Endothelial cell of umbilical vein (primary cell): ENCODE measurements around the gene ALK. TPM values are rescaled to one million over a fixed set of nuclear protein-coding genes. Genes with fewer than 3 reads are reported as not detected.

ENCODE experiments used
- BruUV-seq: library from RNA; stranded (reverse); fragments of 400-500 nt; replicated peaks from 2 replicates; lab custom pipeline; 2021; lab: Mats Ljungman, UMichigan
- CTCF ChIA-PET: fragments of 300-600, 350-600 bp; sonication (Branson Sonifier 250); formaldehyde crosslinking; loops from one replicate; lab custom pipeline; 2021; ENCODE audit warnings: antibody characterized with exemption, inconsistent platforms; lab: Charles Lee
- POLR2A ChIA-PET: fragments of 300-600, 350-600 bp; sonication (Branson Sonifier 250); formaldehyde crosslinking; loops from one replicate; lab custom pipeline; 2021; ENCODE audit warnings: antibody characterized with exemption, inconsistent platforms; lab: Charles Lee
- DNase-seq: peaks from one replicate; pipeline ENCODE4 v3.0.0-alpha.2; 2011; ENCODE audit warnings: low read depth, low spot score
- FAIRE-seq: peaks from 2 replicates; lab custom pipeline; 2011; peaks lifted over from hg19 to GRCh38; lab: Jason Lieb, UNC
- H2AFZ ChIP-seq: 2 replicates; pipeline ENCODE4 v1.6.0; 2012; ENCODE audit warnings: low read depth, low read length, control low read depth, inconsistent platforms
- H3K27ac ChIP-seq: 2 replicates; pipeline ENCODE4 v1.5.1; 2011; ENCODE audit warnings: low read depth, mild to moderate bottlenecking, control low read depth, low read length, moderate library complexity; ENCODE audit not compliant: insufficient read depth
- H3K27me3 ChIP-seq, 2 experiments: 2 replicates each; pipeline versions ENCODE4 v1.6.0 to v1.6.1; 2011; ENCODE audit warnings: low read length in 2 of 2, mixed read lengths in 1 of 2; ENCODE audit not compliant: control insufficient read depth in 2 of 2, insufficient read depth in 2 of 2
- H3K36me3 ChIP-seq, 2 experiments: 2 replicates in 1 of 2; 3 replicates in 1 of 2; pipeline ENCODE4 v1.5.1; 2011; ENCODE audit warnings: low read length in 2 of 2, mild to moderate bottlenecking in 1 of 2, moderate library complexity in 1 of 2; ENCODE audit not compliant: control insufficient read depth in 2 of 2, insufficient read depth in 2 of 2; ENCODE audit errors: extremely low read depth in 1 of 2
- H3K4me1 ChIP-seq: 3 replicates; pipeline ENCODE4 v1.5.1; 2011; ENCODE audit warnings: mild to moderate bottlenecking, low read length; ENCODE audit not compliant: control insufficient read depth, insufficient read depth; ENCODE audit errors: extremely low read depth
- H3K4me2 ChIP-seq: 2 replicates; pipeline ENCODE4 v1.6.1; 2011; ENCODE audit warnings: low read length, control low read depth, mixed read lengths; ENCODE audit not compliant: insufficient read depth
- H3K4me3 ChIP-seq, 3 experiments: fragments of 200-600 bp in 1 of 3; sonication (generic), shearing (Covaris generic) in 1 of 3; replicated peaks in 1 of 3; 2 replicates each; pipeline ENCODE4 v1.5.1; 2011 to 2016; ENCODE audit warnings: control low read depth in 3 of 3, low read length in 3 of 3, mild to moderate bottlenecking in 2 of 3, inconsistent platforms in 1 of 3, low read depth in 1 of 3, moderate library complexity in 1 of 3; ENCODE audit not compliant: insufficient read depth in 1 of 3
- H3K79me2 ChIP-seq: 2 replicates; pipeline ENCODE4 v1.6.0; 2012; ENCODE audit warnings: low read length, inconsistent platforms; ENCODE audit not compliant: control insufficient read depth, insufficient read depth
- H3K9ac ChIP-seq: replicated peaks from 2 replicates; pipeline ENCODE3; 2011; ENCODE audit warnings: low read length, control low read depth; ENCODE audit not compliant: insufficient read depth; ENCODE audit errors: extremely low read depth
- H3K9me1 ChIP-seq: replicated peaks from 3 replicates; pipeline ENCODE4 v1.6.0; 2011; ENCODE audit warnings: mild to moderate bottlenecking, low read length; ENCODE audit not compliant: control insufficient read depth, insufficient read depth; ENCODE audit errors: extremely low read depth
- H3K9me3 ChIP-seq: replicated peaks from 2 replicates; pipeline ENCODE4 v1.5.1; 2012; ENCODE audit warnings: low read length, inconsistent platforms; ENCODE audit not compliant: control insufficient read depth, insufficient read depth
- H4K20me1 ChIP-seq: replicated peaks from 2 replicates; pipeline ENCODE3; 2011; ENCODE audit warnings: mild to moderate bottlenecking, low read length; ENCODE audit not compliant: control insufficient read depth, insufficient read depth; ENCODE audit errors: extremely low read depth
- CTCF ChIP-seq, 2 donors: IDR thresholded peaks; 1 replicate in 1 of 2; 2 replicates in 1 of 2; pipeline ENCODE4 v1.5.1; 2011; ENCODE audit warnings: low read length in 2 of 2, mild to moderate bottlenecking in 2 of 2, moderate library complexity in 2 of 2, control low read depth in 1 of 2, inconsistent platforms in 1 of 2, low read depth in 1 of 2; ENCODE audit not compliant: insufficient read depth in 1 of 2; ENCODE audit errors: extremely low read depth in 1 of 2
- EZH2 ChIP-seq: IDR thresholded peaks from 2 replicates; pipeline ENCODE4 v1.6.1; 2012; ENCODE audit warnings: borderline replicate concordance, low read depth, mild to moderate bottlenecking, moderate library complexity, low read length, inconsistent platforms; ENCODE audit not compliant: severe bottlenecking
- FOS ChIP-seq: IDR thresholded peaks from 2 replicates; pipeline ENCODE4 v1.6.1; 2011; ENCODE audit warnings: mild to moderate bottlenecking, low read length, moderate library complexity, borderline replicate concordance; ENCODE audit not compliant: insufficient read depth
- GATA2 ChIP-seq: IDR thresholded peaks from 2 replicates; pipeline ENCODE4 v1.7.0; 2011; ENCODE audit warnings: low read depth, mild to moderate bottlenecking, moderate library complexity, mixed read lengths, low read length; ENCODE audit not compliant: insufficient read length, insufficient read depth
- JUN ChIP-seq: IDR thresholded peaks from 2 replicates; pipeline ENCODE4 v1.6.1; 2011; ENCODE audit warnings: borderline replicate concordance, low read depth; ENCODE audit not compliant: insufficient read length, insufficient read depth
- MAX ChIP-seq: IDR thresholded peaks from 2 replicates; pipeline ENCODE4 v1.6.1; 2011; ENCODE audit not compliant: insufficient read depth, insufficient read length
- MYC ChIP-seq: IDR thresholded peaks from one replicate; pipeline ENCODE4 v1.6.1; 2011; ENCODE audit warnings: mild to moderate bottlenecking, low read depth, low read length
- POLR2A ChIP-seq: IDR thresholded peaks from 2 replicates; pipeline ENCODE4 v1.6.1; 2012; ENCODE audit warnings: low read depth, mild to moderate bottlenecking, control low read depth, low read length
- POLR2AphosphoS5 ChIP-seq: IDR thresholded peaks from 2 replicates; pipeline ENCODE4 v1.6.1; 2012; ENCODE audit warnings: low read depth, mild to moderate bottlenecking, control low read depth, low read length, moderate library complexity; ENCODE audit not compliant: insufficient read depth
- dilution Hi-C: fragments of 300-500 bp; cut with MboI; formaldehyde crosslinking; loops from one replicate; pipeline ENCODE4 v1.15.0; 2019; ENCODE audit warnings: low sequenced_read_pairs; ENCODE audit not compliant: extremely low pct_ligation_motif_present
- intact Hi-C: fragments of 100-400 bp; cut with micrococcal nuclease; formaldehyde crosslinking; loops from one replicate; pipeline ENCODE4 v1.10.0; 2022
- polyA plus RNA-seq, 4 experiments: library from polyadenylated mRNA; depleted of rRNA in 3 of 4; stranded (reverse) in 3 of 4; unstranded in 1 of 4; fragments of >200 nt; gene quantifications; 2 replicates each; pipeline versions ENCODE4 v1.2.1 to v1.2.3, GENCODE V29; 2011 to 2012; ENCODE audit warnings: missing spikeins in 1 of 4
- total RNA-seq: library from RNA; stranded (reverse); gene quantifications from 2 replicates; pipeline ENCODE4 v1.2.3, GENCODE V29; 2021

Gene ALK
- total and polyA plus RNA-seq, 2 donors (not counting 3 experiments of a cell fraction or from before 2014, with no cell fraction given) = not detected

DNA sequence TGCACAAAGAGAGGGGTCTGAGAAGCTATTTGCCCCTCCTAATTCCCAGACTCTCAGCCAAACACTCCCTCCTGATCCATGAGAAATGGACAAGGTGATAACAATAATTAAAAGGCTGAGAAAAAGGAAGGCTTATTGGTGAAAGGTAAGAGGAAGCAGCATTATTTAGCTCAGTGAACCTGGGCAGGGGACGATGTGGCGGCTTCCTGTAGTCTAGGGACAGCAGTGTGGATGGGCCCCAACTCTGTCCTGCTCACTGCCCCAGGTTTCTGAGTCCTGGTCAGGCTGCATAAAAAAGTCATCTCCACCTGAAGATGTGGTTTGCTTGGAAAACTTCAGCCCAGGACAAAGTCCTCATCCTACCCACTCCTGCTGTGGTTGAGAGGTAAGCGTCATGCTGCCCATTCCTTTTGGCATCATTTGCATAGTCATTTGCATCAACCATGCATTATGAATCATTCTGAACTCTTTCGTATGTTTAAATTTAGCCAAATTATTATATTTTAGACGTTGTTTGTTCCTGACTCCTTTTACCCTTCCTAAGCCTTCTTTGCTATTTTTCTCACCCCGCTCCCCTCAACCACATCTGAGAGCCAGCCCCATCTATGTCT is 679.3 kb downstream of the ALK start:
- Histone ChIP-seq H3K9me1 (no peaks in the 10 kb centered on the region), H2AFZ (no peak overlapping the region), H3K9ac (no peak overlapping the region), H3K36me3 (no peaks in the 10 kb centered on the region), H3K27ac (no peak overlapping the region), H3K4me1 (no peaks in the 10 kb centered on the region), H3K4me3 (no peak overlapping the region), H3K9me3 (no peaks in the 10 kb centered on the region), H3K27me3 (no peaks in the 10 kb centered on the region), H3K79me2 (no peaks in the 10 kb centered on the region), H3K4me2 (no peak overlapping the region), H4K20me1 (no peaks in the 10 kb centered on the region)
- CTCF ChIA-PET = no interaction called here
- no peak for DNase-seq
- dilution Hi-C loops (no loop called here), intact Hi-C loops (no loop called here)
- BruUV-seq = no TSS peak
- FAIRE-seq = no peak
- TF ChIP-seq POLR2AphosphoS5 (no peak), MYC (no peak), POLR2A (no peak), MAX (no peak), JUN (no peak), FOS (no peak), GATA2 (no peak), EZH2 (no peak), CTCF (IDR thresholded peaks at IDR 0.05; ENCODE audit: extremely low read depth in 1 of 2, insufficient read depth in 1 of 2, low read depth in 1 of 2, low read length in 2 of 2) (no peak)
- POLR2A ChIA-PET = no interaction called here
